Progenitor cell of endocrine pancreas (in vitro differentiated cells): ENCODE data around the gene AOPEP. TPM values are rescaled to one million over a fixed set of nuclear protein-coding genes. Genes with fewer than 3 reads are reported as not detected.

Experiments used
- DNase-seq: peaks from one replicate; pipeline ENCODE4 v3.0.0; 2021; ENCODE audit warnings: low spot score; ENCODE audit not compliant: unreplicated experiment
- H3K27ac Mint-ChIP-seq: 2 replicates; pipeline ENCODE4 v1.8.0; 2021; ENCODE audit warnings: mild to moderate bottlenecking, moderate library complexity, mixed read lengths
- H3K27me3 Mint-ChIP-seq: 2 replicates; pipeline ENCODE4 v1.8.0; 2021; ENCODE audit warnings: mixed read lengths
- H3K36me3 Mint-ChIP-seq: 2 replicates; pipeline ENCODE4 v1.8.0; 2022; ENCODE audit warnings: mixed read lengths; ENCODE audit not compliant: insufficient read depth
- H3K4me1 Mint-ChIP-seq: 2 replicates; pipeline ENCODE4 v1.8.0; 2021; ENCODE audit warnings: low read depth, mixed read lengths
- H3K4me3 Mint-ChIP-seq: 2 replicates; pipeline ENCODE4 v1.8.0; 2021; ENCODE audit warnings: low read depth, mild to moderate bottlenecking, moderate library complexity, mixed read lengths
- H3K9me3 Mint-ChIP-seq: 2 replicates; pipeline ENCODE4 v1.8.0; 2021; ENCODE audit warnings: low read depth, mixed read lengths
- total RNA-seq: library from RNA; stranded (reverse); gene quantifications from 2 replicates; pipeline ENCODE4 v1.2.1, GENCODE V29; 2021
- TF ChIP-seq, protein P1 (sequence below): fragments of 200-600 bp; sonication (generic); IDR thresholded peaks from one replicate; pipeline ENCODE4 v1.5.0; 2021; ENCODE audit warnings: antibody characterized with exemption, mild to moderate bottlenecking; ENCODE audit not compliant: unreplicated experiment

AOPEP gene
- total RNA-seq, 1 donor from 2014 or later: 58.2 TPM

DNA sequence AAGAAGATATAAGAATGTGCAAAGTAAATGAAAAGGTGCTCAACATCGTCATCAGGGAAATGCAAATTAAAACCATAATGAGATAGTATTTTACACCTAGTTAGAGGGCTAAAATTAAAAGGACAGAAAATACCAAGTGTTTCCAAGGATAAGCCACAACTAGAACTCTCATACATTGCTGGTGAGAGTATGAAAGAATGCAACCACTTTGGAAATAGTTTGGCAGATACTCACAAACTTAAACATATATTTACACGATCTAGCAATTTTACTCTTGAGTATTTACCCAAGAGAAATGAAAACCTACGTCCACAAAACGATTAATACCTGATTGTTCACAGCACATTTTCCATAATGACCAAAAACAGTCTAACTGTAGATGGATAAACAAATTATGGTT is 51.5 kb downstream of the AOPEP start:
- peaks cover 8% of the 10 kb centered on the region for H3K36me3 Mint-ChIP-seq
- peaks cover 3% of the 10 kb centered on the region for H3K4me1 Mint-ChIP-seq
- H3K4me3 Mint-ChIP-seq: no peak overlapping the region
- DNase-seq: no peak
- TF ChIP-seq, protein P1, sequence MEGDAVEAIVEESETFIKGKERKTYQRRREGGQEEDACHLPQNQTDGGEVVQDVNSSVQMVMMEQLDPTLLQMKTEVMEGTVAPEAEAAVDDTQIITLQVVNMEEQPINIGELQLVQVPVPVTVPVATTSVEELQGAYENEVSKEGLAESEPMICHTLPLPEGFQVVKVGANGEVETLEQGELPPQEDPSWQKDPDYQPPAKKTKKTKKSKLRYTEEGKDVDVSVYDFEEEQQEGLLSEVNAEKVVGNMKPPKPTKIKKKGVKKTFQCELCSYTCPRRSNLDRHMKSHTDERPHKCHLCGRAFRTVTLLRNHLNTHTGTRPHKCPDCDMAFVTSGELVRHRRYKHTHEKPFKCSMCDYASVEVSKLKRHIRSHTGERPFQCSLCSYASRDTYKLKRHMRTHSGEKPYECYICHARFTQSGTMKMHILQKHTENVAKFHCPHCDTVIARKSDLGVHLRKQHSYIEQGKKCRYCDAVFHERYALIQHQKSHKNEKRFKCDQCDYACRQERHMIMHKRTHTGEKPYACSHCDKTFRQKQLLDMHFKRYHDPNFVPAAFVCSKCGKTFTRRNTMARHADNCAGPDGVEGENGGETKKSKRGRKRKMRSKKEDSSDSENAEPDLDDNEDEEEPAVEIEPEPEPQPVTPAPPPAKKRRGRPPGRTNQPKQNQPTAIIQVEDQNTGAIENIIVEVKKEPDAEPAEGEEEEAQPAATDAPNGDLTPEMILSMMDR: no peak
- no peaks in the 10 kb centered on the region for H3K27me3 Mint-ChIP-seq
- H3K27ac Mint-ChIP-seq: no peak overlapping the region
- H3K9me3 Mint-ChIP-seq: no peaks in the 10 kb centered on the region

DNA sequence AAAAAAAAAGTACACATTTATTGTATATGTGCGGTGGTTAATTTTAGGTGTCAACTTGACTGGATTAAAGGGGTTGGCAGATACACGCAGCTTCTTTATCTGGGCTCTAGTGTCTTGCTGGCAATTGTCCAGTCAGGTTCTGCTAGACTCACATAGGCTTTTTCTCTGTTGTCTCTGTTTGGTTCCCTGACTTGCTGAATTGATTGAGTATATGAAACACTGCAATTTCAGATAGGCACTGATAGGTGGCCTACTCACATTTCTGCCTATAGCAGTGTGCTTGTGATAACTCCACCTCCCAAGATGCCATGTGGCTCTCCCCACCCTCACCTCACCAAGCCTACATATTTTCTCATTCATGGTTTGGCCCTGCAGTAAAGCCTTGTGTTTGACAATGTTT is 52.5 kb downstream of the AOPEP start:
- Mint-ChIP-seq H3K27ac (peak overlapping the region; percentile 31), H3K27me3 (no peaks in the 10 kb centered on the region), H3K9me3 (no peaks in the 10 kb centered on the region), H3K36me3 (peaks cover 3% of the 10 kb centered on the region), H3K4me1 (peaks cover 3% of the 10 kb centered on the region), H3K4me3 (no peak overlapping the region)
- TF ChIP-seq, protein P1: no peak
- DNase-seq: no peak

- DNase-seq: no peak
- Mint-ChIP-seq H3K27me3 (no peaks in the 10 kb centered on the region), H3K9me3 (no peaks in the 10 kb centered on the region), H3K4me3 (no peak overlapping the region), H3K36me3 (peaks cover 3% of the 10 kb centered on the region), H3K4me1 (peaks cover 3% of the 10 kb centered on the region), H3K27ac (no peak overlapping the region)
- TF ChIP-seq, protein P1: no peak
These were observed 53.3 kb downstream of the AOPEP start for GRCh38 chr9:94779693-94780290.

GRCh38 chr9:94780516-94780950 is 54.0 kb downstream of the AOPEP start:
- H3K27ac Mint-ChIP-seq: no peak overlapping the region
- H3K4me3 Mint-ChIP-seq: no peak overlapping the region
- TF ChIP-seq, protein P1: no peak
- peaks cover 3% of the 10 kb centered on the region for H3K4me1 Mint-ChIP-seq
- H3K36me3 Mint-ChIP-seq: peaks cover 3% of the 10 kb centered on the region
- H3K9me3 Mint-ChIP-seq: no peaks in the 10 kb centered on the region
- H3K27me3 Mint-ChIP-seq: no peaks in the 10 kb centered on the region
- no peak for DNase-seq

GRCh38 chr9:94782355-94783101 is 56.0 kb downstream of the AOPEP start:
- H3K36me3 Mint-ChIP-seq: peaks cover 3% of the 10 kb centered on the region
- H3K27ac Mint-ChIP-seq: no peak overlapping the region
- H3K27me3 Mint-ChIP-seq: no peaks in the 10 kb centered on the region
- H3K4me3 Mint-ChIP-seq: no peak overlapping the region
- no peaks in the 10 kb centered on the region for H3K9me3 Mint-ChIP-seq
- TF ChIP-seq, protein P1: no peak
- DNase-seq: no peak
- H3K4me1 Mint-ChIP-seq: peaks cover 3% of the 10 kb centered on the region
